HG03060 (cell line): ENCODE measurements around the gene EEFSEC.

Experiments used
- ATAC-seq: cut with Tn5 transposase; IDR thresholded peaks from one replicate; pipeline ENCODE4 v1.9.1; 2021; ENCODE audit warnings: low read depth, moderate number of reproducible peaks; ENCODE audit not compliant: unreplicated experiment

The EEFSEC gene

DNA sequence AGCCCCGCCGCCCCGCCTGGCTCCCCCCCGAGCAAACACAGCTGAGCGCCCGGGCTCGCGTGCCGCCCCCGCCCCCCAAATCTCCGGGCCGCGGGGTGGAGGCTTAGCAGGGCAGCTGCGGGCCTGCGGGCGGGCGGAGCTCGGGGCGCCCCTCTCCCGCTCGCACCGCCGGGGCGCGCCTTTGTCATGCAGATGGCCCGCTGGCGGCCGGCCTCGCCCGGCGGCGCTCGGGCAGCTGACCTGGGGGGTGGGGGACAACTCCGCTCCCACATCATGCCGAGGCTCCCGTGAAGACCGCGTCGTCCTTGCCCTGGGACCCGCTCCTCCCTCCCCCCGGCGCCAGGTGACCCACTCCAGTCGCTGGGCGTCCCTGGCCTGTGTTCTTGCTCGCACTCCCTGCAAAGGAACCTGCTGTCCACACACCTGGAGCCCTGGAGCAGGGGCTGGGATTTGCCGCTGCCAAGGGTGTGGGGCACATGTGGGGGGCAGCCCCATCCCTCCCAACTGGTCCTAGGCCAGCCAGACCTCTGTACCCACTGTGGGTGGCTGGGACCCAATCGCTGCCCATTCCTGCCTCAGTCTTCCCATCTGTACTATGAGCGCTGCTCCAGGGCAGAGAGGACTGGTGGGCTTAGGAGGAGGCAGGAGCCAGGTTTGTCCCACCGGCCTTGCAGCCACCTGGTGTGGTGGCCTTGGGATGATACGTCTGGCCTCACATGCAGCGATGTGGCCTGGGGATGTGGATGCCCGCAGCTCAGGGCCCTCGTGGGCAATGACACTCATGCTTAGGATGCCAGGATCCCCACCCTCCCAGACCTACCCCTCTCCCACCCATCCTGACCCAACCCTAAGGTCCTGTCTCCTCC, 279.9 kb downstream of the EEFSEC start:
- ATAC-seq, result no peak

DNA sequence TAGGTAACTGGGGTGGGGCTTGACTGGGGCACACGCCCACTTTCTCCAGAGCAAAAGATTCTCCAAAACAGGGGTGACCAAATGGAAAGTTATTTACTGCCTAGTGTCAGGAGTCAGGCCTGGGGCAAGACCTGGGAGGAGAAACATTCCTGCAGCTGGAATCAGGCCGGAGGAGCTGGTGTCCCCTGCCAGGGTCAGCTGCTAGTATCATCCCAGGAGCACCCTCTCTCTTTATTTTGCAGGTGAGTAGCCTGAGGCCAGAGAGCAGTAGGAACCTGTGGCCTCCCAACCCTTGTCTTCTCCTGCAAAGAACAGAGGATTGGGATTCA, 280.5 kb downstream of the EEFSEC start:
- ATAC-seq, result no peak

DNA sequence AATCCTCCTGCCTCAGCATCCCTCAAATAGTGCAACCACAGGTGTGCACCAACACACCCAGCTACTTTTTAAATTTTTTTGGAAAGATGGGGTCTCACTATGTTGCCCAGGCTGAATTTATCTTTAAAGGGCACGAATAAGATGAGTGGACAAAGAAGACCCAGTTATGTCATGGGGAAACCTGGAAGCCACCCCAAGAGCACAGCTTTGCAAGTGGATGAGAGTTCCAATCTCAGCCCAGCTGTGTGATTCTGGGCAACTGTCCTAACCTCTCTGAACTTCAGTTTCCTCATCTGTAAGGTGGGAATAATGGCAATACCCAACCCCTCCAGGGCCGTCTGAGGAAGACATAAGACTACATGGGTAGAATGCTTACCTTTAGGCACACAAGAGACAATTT, 281.2 kb downstream of the EEFSEC start:
- ATAC-seq, result no peak

DNA sequence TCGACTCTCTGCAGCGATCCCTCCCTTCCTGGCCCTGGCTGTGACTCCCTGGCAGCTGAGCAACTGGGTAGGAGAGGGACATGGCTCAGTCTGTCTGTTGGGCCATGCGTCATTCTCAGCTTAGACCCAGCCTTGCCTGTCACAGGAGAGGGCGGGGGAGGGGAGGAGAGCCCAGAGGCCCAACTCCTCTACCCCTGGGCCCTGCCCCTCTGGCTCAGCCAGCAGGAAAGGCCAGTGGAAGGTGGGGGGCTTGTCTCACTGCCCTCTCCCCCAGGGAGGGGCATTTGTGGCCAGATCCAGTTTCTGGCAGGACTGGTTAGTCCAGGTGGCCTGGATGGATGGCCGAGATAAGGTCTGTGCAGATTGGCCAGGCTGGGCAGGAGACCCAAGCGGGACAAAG, 281.8 kb downstream of the EEFSEC start:
- no peak for ATAC-seq

DNA sequence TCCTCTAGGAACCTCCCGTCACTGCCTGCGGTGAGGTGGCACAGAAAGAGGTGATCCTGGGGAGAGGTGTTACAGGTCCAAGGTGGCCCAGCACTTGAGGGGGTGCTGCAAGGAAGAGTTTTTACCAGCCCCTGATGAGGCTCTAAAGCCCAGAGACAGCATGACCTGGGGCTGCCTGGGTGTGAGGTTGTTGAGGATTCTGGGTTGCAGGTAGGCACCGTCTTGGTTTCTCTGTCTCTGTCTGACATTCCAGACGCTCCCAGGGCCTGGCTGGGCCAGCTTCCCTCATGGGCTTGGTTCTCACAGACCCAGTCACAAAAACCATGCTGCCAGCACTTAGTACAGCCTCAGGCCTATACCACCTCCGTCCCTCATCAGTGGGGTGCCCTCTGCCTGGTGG, 282.3 kb downstream of the EEFSEC start:
- no peak for ATAC-seq

DNA sequence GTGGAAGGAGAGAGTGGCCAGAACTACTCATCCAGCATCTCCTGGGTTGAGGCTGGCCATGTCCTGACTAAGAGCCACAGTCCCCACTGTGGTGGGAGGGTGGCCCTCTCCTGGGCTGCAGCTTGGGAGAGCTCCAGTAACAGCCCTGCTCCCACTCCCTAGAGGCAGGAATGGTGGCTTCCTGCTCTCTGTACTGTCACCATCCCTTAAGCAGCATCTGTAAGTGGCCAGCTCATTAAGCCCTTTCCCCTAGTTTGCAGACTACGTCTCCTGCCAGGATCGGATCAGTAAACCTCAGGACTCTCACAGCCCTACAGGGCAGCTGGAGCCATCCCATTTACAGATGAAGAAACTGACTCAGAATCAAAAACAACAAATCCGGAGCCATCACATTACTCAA, 282.9 kb downstream of the EEFSEC start:
- no peak for ATAC-seq

DNA sequence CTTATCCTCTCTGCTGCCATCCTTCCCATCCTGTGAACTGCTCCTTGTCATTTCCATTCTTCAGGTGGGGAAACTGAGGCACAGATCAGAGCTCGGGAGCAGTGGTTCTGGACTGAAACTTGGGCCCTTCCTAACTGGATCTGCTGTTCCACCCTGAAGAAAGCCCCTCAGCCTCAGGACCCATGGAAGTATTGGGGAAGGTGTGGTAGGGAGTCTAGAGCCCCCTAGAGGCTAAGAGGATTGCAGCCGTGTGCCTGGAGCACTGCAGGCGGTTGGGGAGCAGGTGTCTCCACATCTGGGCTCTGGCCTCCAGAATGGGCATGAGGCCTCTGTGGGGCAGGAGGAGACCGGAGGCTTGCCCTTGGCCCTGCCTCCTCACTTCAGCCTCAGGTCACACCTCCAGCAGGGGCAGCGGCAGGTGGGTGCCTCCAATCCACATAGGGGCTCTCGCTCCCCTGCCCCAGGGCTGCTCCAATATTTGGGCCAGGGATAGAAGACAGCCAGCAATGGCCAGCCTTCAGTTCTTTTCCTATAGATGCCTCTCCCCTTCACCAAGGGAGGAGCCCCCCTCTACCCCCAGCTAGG, 285.3 kb downstream of the EEFSEC start:
- ATAC-seq, result no peak

DNA sequence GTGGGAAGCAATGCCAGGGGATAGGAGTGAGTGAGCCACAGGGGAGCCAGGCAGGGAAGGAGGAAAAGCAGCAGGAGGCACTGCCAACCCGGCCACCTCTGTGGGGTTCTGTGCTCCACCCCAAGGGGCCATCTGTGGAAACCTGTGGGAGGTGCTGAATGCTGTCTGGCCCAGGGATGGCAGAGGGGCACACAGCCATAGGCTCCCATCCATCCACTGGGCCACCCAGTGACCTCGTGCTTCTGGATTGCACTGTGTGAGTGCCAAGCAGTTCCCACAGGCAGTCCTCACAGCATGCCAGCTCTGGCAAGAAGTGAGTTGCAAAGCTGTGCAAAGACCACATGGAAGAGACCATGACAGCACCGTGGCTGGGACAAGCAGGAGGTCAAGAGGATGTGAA, 285.9 kb downstream of the EEFSEC start:
- no peak for ATAC-seq

DNA sequence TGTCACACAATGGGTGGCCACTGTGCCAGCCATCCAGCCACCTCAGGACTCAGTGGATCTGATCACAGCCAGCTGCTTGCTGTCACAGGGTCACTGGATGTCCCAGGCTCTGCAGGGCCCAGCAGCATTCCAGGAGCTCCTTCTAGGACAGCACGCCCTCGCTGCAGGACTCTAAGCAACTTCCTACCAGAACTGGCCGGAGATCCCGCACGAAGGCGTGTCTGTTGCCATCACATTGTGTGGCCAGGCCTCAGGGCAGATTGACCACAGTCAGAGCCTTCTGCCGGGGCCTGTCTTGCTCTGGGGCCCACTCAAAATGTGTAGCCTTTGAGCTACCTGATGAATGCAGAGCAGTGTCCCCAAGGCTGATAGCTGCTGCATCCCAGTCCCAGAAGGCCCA, 288.8 kb downstream of the EEFSEC start:
- ATAC-seq, result no peak

DNA sequence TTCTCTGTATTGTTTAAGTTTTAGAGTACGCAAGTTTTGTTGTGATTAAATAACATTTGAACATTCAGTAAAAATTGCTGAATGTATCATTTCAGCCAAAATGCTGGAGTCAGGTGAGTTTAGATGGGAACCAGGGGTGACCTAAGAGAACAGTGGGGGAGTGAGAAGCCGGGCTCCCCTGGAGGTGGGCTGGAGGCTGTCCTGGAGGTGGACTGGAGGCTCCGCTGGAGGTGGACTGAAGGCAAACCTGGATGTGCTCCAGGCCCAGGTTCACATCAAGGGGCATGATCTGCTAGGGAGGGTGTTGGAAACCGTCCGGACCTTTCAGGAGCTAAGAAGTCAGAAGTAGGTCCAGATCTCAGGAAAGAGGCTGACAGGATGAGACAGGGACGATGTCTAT, 289.7 kb downstream of the EEFSEC start:
- no peak for ATAC-seq

DNA sequence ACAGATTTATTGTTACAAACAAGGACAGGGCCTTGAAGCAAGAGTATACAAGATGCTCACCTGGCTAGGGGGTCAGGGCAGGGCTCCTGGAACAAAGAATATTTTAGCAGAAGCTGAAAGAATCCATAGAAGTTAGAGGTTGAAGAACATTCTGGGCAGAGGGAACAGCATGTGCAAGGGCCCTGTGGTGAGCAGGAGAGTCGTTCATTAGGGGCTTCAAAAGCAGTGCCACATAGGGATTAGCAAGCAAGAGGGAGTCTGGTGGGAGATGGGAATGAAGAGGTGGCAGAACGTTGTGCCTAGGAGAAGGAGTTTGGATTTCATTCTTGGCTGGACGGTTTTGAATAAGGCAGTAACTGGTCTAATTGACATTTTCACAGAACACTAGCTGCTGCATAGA, 290.5 kb downstream of the EEFSEC start:
- no peak for ATAC-seq

DNA sequence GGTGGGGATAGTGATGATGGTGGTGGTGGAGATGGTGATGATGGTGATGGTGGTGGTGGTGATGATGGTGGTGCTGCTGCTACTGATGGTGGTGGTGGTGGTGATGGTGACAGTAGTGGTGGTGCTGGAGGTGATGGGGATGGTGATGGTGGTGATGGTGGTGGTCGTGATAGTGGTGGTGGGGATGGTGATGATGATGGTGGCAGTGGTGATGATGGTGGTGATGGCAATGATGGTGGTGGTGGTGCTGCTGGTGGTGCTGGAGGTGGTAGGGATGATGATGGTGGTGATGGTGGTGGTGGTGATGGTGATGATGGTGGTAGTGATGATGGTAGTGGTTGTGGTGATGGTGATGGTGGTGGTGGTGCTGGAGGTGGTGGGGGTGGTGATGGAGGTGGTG, 292.1 kb downstream of the EEFSEC start:
- no peak for ATAC-seq

DNA sequence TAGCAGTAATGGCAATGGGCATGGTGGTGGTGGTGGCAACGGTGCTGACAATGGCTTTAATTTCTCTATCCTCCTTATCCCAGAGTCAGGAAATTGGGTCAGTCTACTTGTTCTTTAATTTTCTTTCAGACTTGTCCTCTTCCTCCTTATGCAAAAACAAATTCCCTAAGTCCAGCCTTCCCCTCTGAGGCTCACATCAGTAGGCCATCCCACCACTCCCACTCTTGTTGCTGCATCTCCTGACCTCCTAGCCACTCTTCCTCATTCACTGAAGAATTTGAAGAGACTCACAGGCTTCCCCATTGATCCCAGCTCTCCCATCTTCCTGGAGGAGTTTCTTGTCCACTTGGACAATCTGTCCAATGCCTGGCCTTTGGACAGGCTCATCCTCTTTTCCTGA, 293.5 kb downstream of the EEFSEC start:
- no peak for ATAC-seq

DNA sequence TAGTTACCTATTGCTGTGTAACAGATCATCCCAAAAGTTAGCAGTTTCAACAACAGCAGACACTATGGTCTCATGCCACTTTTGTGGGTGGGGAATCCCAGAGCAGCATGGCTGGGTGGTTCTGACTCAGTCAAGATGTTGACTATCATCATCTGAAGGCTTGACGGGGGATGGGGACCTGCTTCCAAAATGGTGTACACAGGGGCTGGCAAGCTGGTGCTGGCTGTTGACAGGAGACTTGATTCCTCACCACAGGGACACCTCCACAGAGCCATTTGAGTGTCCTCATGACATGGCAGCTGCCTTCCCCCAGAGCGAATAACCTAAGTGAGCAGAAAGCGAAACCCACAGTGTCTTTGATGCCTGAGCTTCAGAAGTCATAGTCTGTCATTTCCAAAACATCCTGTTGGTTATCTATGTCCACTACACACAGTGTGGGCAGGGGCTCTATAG, 294.3 kb downstream of the EEFSEC start:
- ATAC-seq, result peak; percentile 73

DNA sequence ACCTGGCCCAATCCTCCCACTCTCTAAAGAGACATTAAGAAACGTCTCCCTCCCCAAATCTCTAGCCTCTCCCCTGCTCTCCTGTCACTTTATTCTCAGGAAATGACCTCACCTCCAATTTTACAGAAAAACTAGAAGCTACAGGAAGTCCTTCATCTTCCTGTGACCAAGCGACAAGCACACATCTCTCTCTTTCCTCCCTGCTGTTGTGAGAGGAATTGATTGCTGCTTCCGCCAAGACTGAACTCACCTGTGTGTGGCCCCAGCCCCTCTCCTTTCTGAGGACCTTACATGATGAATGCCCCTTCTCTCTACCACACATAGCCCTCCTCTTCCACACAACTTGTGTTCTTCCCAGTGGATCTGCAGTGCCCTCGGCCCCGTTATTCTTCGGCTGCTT, 295.2 kb downstream of the EEFSEC start:
- no peak for ATAC-seq

DNA sequence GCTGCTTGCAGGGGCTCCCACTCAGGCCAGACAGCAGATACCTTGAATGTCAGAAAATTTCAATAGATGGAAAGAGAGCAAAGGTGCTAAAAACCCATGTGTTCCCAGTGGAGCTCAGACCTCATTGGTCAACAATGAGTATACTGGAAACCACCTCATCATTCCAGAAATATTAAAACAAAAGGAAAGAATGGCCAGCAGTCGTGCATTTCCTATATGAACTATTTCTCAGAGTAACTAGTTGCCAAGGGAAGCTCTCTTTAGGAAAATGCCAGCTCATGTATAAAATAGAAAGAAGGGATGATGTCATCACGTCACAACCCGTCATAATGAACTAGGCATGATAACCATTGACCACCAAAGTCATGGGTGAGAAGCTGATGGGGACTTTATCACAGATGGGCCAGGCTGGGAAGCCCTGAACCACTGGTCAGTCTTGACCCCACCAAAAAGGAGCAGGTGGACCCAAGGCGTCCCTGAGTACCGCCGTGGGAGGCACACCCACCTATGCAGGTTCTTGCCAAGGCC, 295.9 kb downstream of the EEFSEC start:
- no peak for ATAC-seq

DNA sequence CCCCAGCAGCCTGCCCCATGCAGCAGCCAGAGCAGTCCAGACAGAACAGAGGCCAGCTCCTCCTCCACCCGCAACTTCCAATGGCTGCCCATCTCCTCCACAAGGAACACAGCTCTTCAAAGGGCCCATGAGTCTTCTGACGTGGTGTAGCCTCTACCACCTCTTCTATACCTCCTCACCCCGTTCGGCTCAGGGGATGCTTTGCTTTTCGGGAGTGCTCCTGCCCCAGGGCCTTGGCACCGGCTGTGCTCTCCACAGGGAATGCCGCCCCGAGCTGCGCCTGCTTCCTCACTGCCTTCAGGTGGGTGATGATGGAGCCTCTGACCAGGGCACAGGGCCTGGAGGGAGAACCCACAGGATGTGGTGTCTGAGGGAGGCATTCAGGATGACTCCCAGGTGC, 298.8 kb downstream of the EEFSEC start:
- ATAC-seq, result no peak

DNA sequence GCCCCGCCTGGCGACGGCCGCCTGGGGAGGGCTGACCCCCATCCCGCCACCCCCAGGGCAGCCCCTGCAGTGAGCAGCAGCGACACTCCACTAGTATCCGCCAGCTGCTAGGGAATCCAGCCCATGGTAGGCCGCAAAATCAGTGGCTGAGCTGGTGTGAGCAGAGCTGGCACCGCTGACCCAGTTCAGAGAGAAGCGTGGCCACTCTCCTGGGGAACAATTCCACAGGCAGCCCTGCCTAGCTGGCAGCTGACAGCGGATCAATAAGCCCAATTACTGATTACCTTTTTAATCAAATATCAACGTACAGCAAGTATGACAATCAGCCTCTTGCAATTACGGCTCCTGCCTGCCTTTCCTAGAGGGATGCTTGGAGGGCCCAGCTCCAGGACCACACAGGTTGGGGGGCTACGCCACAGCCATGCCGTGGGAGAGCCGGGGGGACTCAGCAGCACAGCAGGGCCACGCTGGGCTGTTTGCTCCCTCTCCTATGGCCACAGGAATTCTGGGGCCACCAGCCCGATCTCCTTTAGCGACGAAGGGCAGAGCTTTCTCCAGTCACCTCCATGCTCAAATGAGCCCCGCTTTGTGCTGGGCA, 299.5 kb downstream of the EEFSEC start:
- no peak for ATAC-seq

DNA sequence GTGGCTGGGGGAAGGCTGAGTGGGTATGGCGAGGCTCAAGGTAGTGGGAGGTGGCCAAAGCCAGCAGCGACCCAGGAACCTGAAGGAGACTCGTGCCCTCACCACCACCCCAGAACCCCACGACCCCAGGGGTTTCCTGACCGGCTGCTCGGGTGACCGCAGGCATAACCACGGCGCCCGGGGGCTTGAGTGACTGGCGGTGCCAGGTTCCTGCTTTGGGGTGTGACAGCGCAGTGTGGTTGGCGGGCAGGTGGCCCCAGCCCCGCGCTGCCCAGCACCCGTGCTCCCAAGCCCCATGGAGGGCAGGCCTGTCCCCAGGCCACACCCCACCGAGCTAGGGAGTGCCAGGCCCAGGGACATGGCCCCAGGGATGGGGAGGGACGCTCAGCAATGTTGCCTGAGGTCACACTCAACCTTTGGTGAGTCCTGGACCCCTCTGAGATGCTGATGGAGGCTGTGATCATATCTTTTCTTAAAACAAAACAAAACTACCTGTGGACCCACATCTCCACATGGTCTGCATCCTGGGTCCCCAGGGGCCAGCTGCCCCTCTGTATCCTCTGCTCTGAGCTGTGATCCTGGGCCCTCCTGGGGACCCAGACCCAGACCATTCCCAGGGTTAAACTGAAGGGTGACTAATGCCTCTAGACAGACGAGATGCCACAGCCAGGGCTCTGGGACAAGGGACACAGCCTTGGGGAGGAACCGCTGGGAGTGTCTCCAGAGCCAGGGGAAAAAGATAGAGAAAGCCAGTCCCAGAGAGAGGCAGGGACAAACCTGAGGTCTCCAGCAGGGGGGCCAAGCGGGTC, 300.4 kb downstream of the EEFSEC start:
- no peak for ATAC-seq

DNA sequence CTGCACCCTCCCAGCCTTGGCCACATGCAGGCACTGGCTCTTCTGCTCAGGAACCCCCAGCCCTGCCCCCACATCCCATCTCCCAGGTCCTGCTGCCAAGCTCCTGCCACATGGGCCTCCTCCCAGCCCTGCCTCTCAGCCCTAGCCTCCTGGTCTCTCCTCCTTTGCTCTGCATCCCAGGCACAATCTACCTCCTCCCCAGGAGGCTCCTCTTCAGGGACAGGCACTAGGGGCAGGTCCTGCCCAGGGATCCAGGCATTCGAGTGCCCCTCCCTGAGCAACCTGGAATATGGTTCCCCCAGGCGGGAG, 301.0 kb downstream of the EEFSEC start:
- no peak for ATAC-seq

DNA sequence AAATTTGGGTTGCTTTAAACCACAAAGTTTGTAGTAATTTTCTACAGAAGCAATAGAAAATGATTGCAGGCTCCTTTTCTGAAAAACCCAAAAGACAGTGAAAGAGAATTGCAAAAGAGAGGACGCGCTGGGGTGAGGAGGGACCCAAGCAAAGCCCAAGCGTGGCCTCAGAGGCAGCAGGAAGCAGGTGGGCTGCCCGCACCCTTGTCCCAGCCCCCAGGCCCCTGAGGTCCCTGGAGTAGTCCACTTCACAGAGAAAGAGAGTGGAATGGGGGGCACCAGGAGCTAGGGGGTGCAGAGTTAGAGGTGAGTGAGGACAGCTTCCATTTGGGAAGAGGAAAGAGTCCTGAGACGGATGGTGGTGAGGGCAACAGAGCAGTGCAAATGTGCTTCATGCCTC, 301.8 kb downstream of the EEFSEC start:
- ATAC-seq, result no peak
